Common myeloid progenitor, CD34-positive (primary cell): ENCODE results near the gene RINL.

Source experiments
- CTCF ChIA-PET: fragments of 350-600 bp; sonication (Branson Sonifier 250); formaldehyde crosslinking; loops from one replicate; lab custom pipeline; 2021; ENCODE audit warnings: antibody characterized with exemption; lab: Charles Lee
- POLR2A ChIA-PET: fragments of 350-600 bp; sonication (Branson Sonifier 250); formaldehyde crosslinking; loops from one replicate; lab custom pipeline; 2021; ENCODE audit warnings: antibody characterized with exemption; lab: Charles Lee
- DNase-seq, 3 donors: peaks; one replicate each; pipeline versions ENCODE4 v3.0.0 to v3.0.0-alpha.2; 2013
- H3K27ac ChIP-seq, 2 experiments: 1 replicate in 1 of 2; 2 replicates in 1 of 2; pipeline ENCODE4 v1.7.0; 2013; ENCODE audit warnings: inconsistent platforms in 2 of 2, low read length in 2 of 2, mild to moderate bottlenecking in 2 of 2, low read depth in 1 of 2, moderate library complexity in 1 of 2; ENCODE audit not compliant: severe bottlenecking in 2 of 2, insufficient read depth in 1 of 2, poor library complexity in 1 of 2
- H3K27me3 ChIP-seq, 5 experiments: replicated peaks in 2 of 5; 1 replicate in 3 of 5; 2 replicates in 2 of 5; pipeline versions ENCODE4 v1.6.1 to v1.7.0; 2013; ENCODE audit warnings: low read length in 4 of 5, mild to moderate bottlenecking in 2 of 5, moderate library complexity in 2 of 5, inconsistent platforms in 1 of 5; ENCODE audit not compliant: insufficient read depth in 5 of 5, control insufficient read depth in 4 of 5
- H3K36me3 ChIP-seq, 4 experiments: 1 replicate in 2 of 4; 2 replicates in 2 of 4; pipeline versions ENCODE4 v1.6.1 to v1.7.0; 2013; ENCODE audit warnings: low read length in 3 of 4, control low read depth in 1 of 4, mild to moderate bottlenecking in 1 of 4; ENCODE audit not compliant: control insufficient read depth in 4 of 4, insufficient read depth in 4 of 4
- H3K4me1 ChIP-seq, 4 experiments: 1 replicate in 3 of 4; 2 replicates in 1 of 4; pipeline versions ENCODE4 v1.6.1 to v1.7.1; 2013; ENCODE audit warnings: low read length in 3 of 4, mild to moderate bottlenecking in 3 of 4, control low read depth in 1 of 4, inconsistent platforms in 1 of 4, moderate library complexity in 1 of 4; ENCODE audit not compliant: control insufficient read depth in 4 of 4, insufficient read depth in 4 of 4; ENCODE audit errors: control extremely low read depth in 1 of 4
- H3K4me3 ChIP-seq, 7 experiments: 1 replicate in 4 of 7; 2 replicates in 3 of 7; pipeline versions ENCODE4 v1.5.1 to v1.7.0; 2013; ENCODE audit warnings: mild to moderate bottlenecking in 7 of 7, low read length in 6 of 7, moderate library complexity in 6 of 7, inconsistent platforms in 2 of 7, low read depth in 2 of 7, control low read depth in 1 of 7; ENCODE audit not compliant: insufficient read depth in 4 of 7, control insufficient read depth in 1 of 7; ENCODE audit errors: extremely low read depth in 1 of 7
- H3K9me3 ChIP-seq, 5 experiments: 1 replicate in 4 of 5; 2 replicates in 1 of 5; pipeline versions ENCODE4 v1.6.1 to v1.7.1; 2013; ENCODE audit warnings: low read length in 4 of 5, mild to moderate bottlenecking in 2 of 5, inconsistent platforms in 1 of 5, low read depth in 1 of 5, moderate library complexity in 1 of 5; ENCODE audit not compliant: control insufficient read depth in 4 of 5, insufficient read depth in 2 of 5; ENCODE audit errors: control extremely low read depth in 1 of 5
- WGBS: methylation state at CpG from one replicate; pipeline ENCODE4 v1.1.5; 2013; ENCODE audit not compliant: insufficient coverage; 5-methylcytosine and 5-hydroxymethylcytosine counted together

Gene RINL

DNA sequence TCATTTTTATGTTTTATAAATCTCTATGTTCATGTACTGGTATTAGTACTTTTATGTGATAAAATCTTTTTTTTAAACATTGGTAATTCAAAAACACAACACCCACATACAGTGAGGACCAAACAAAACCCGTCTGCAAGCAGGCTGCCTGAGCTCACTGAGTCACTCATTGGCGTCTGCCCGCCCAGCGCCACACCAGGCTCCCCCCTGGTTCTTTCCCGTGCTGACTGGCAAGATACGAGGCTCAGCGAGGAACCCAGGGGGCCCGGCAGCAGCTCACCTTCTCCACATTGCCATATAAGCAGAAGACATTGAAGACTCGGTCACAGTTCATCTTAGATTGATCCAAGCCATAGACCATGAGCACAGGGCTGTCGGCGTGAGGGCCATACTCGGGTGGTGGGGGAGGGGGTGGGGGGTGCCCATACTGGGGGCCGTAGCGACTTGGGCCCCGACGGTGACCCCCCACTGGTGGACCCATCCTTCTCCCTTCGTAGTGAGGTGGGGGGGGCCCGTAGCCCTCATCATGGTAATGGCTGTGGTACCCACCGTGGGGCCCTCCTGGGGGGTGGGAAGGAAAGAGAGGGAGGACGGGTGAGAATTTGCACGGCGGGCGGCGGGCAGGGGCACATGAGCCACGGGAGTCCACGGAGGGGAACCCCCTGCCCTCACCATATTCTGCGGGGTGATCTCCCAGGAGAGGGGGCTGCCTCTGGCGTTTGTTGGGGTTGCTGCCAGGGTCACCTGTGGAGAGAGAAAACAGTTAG is 38.1 kb downstream of the RINL start:
- H3K27me3 ChIP-seq: no peaks in the 10 kb centered on the region
- CTCF ChIA-PET: interaction anchor here (1.2 to 1.4 kb wide), 2 partner anchors 9 to 66 kb away, joined by 3 to 4 read pairs; partner anchors contain the start of genes ECH1 and LGALS7
- no peaks in the 10 kb centered on the region for H3K9me3 ChIP-seq
- POLR2A ChIA-PET: interaction anchor here (0.6 kb wide), 1 partner anchor 9 kb away, joined by 3 read pairs; no protein-coding TSS in a partner anchor
- peaks cover 34 to 96% (median 83%) of the 10 kb centered on the region in 4 experiments for H3K36me3 ChIP-seq
- H3K27ac ChIP-seq: no peak overlapping the region
- 94% methylated on average over 12 of the region's 28 CpGs for WGBS
- DNase-seq: peak in 1 of 3 donors; percentile 20
- H3K4me1 ChIP-seq: no peaks in the 10 kb centered on the region
- H3K4me3 ChIP-seq: no peak overlapping the region

DNA sequence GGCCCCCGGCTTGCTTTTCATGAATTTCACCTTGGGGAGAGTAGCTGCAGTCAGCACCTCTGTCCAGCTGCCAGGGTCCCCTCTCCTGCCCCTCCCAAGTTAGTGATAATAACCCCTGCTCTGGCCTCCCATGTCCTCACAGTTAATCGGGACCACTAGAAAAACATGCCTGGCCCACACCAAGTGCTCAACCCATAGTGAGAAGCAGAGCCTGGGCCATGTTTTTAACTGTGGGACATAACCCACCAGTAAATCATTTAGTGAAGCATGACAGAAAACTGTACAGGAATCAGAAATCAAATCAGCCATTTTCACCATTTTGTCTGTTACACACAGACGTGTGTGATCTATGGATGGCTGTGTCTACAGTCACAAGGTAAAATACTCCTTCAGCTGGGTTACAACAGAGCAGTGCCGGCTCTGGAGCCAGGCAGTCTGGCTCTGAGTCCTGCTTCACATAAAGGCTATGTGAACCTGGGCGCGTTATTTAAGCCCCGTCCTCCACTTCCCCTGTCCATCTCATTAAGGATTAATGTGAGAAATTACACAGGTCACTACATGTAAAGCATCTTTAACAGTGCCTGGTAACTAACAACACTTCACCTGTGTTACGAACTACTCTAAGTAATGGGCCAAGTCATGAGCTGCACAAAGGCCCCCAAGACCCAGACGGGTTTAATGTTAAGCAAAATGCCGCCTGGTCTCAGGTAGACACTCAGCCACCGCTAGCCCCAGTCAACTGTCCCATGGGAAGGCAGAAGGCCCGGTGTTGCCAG is 38.9 kb downstream of the RINL start:
- ChIA-PET CTCF (interaction anchor here (1.4 kb wide), 1 partner anchor 65 kb away, joined by 3 read pairs; the partner anchor contains the start of gene LGALS7), POLR2A (interaction anchor here (1.2 to 1.8 kb wide), 3 partner anchors 10 to 70 kb away, joined by 3 to 6 read pairs (median 3); partner anchors contain the start of gene HNRNPL)
- 91% methylated on average over 4 of the region's 12 CpGs for WGBS
- Histone ChIP-seq H3K4me1 (no peaks in the 10 kb centered on the region), H3K9me3 (no peaks in the 10 kb centered on the region), H3K4me3 (no peak overlapping the region), H3K27me3 (no peaks in the 10 kb centered on the region), H3K36me3 (peaks cover 29 to 87% (median 75%) of the 10 kb centered on the region in 4 experiments), H3K27ac (no peak overlapping the region)
- DNase-seq: no peak

DNA sequence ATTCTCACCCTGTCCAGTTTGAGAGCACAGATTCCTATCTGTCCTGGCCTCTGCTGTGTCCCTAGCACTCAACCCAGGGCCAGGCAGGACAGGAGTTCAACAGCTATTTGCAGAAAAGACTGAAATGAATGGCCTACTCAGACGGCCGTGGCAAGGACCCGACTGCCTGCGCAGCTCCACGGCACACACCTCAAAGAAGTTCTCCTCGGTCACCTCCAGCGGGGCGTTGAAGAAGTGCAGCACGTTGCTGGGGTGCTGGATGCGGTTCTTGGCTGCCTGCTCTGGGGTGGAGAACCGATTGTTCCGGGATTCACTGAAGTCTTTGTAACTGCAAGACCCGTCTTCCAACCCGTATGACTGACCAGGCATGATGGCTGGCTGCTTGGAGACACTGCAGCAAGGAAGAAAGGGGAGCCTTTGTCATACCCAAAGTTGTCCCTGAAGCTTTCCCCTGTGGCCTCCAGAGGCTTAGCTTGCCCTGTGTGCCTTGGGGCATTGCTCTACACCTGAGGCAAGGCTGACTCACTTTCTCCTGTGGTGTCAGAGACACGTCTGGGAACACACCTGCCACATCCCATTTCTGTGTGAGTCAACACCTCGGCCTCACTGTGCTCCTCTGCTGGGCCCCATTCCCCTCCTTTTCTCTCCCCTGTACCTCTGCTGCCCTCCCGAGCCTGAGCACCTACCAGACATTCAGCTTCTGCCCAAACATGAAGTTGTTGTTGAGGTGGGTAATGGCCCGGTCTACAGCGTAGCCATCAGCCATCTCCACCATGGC is 39.7 kb downstream of the RINL start:
- Histone ChIP-seq H3K4me3 (no peak overlapping the region), H3K9me3 (no peaks in the 10 kb centered on the region), H3K27me3 (no peaks in the 10 kb centered on the region), H3K4me1 (no peaks in the 10 kb centered on the region), H3K36me3 (peaks cover 23 to 80% (median 67%) of the 10 kb centered on the region in 4 experiments), H3K27ac (no peak overlapping the region)
- WGBS: 93% methylated on average over 11 of the region's 19 CpGs
- CTCF ChIA-PET: interaction anchor here (1.0 kb wide), 1 partner anchor 11 kb away, joined by 3 read pairs; no protein-coding TSS in a partner anchor
- POLR2A ChIA-PET: interaction anchor here (0.6 to 1.8 kb wide), 5 partner anchors 11 to 69 kb away, joined by 3 to 6 read pairs (median 3); partner anchors contain the start of gene HNRNPL
- DNase-seq: no peak

DNA sequence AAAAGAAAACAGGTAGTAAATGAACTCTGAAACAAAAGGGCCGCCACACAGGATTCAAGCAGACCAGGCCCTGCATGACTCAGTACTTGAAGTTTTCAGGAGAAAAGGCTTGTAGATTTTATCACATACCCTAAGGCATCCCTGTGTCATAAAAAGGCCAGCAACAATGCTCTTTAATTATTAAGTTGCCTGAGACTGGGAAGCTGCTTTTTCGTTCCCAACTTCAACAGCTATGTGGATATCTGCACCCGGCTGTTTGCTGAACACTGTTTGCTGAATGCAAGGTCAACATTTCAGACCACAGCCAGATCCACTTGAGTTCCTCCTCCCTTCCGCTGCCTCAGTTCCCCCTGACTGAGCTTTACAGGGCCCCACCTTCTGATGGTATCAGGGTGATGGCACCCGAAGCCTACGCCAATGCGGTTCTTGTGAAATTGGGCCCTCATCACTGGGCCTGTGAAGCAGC is 40.4 kb downstream of the RINL start:
- H3K27me3 ChIP-seq: no peaks in the 10 kb centered on the region
- no peak for DNase-seq
- H3K27ac ChIP-seq: no peak overlapping the region
- no peaks in the 10 kb centered on the region for H3K4me1 ChIP-seq
- ChIA-PET POLR2A (interaction anchor here (0.6 to 1.8 kb wide), 5 partner anchors 12 to 68 kb away, joined by 3 to 6 read pairs (median 3); partner anchors contain the start of gene HNRNPL), CTCF (interaction anchor here (1.0 kb wide), 1 partner anchor 12 kb away, joined by 3 read pairs; no protein-coding TSS in a partner anchor)
- H3K9me3 ChIP-seq: no peaks in the 10 kb centered on the region
- WGBS: 96% methylated on average over 7 of the region's 7 CpGs
- H3K36me3 ChIP-seq: peaks cover 23 to 73% (median 61%) of the 10 kb centered on the region in 4 experiments
- no peak overlapping the region for H3K4me3 ChIP-seq

DNA sequence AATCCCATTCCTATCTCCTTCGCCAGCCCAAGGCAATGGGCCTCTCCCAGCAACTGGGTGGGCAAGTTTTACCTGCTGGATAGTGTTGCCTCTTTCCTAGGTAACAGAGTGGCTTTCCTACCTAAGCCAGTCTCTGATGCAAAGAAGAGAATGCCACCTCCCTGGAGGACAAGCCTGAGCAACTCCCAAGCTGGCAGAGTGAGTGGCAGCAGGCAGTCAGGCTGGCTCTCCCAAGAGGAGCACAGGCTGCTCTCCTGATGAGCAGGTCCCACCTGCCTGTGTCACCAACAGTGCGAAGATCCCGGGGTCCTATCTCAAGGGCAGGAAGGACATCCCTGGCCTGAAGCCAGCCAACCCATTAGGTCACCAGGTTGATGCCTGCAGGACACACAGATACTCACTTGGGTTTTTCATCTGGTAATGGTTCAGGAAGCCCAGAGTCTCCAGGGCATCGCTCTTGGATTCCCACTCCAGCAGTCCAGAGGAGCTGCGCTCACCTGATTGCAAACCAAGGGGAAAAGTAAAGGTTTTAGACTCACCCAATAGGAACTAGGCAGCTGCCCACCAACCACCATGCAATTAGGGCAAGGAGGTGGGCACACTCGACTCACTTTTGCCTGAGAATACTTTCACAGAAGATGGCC is 41.0 kb downstream of the RINL start:
- Histone ChIP-seq H3K27me3 (no peaks in the 10 kb centered on the region), H3K4me1 (peaks cover under 1 to 4% (median 3%) of the 10 kb centered on the region in 4 experiments), H3K27ac (no peak overlapping the region), H3K36me3 (peaks cover 23 to 67% (median 55%) of the 10 kb centered on the region in 4 experiments), H3K4me3 (no peak overlapping the region), H3K9me3 (no peaks in the 10 kb centered on the region)
- CTCF ChIA-PET: interaction anchor here (1.0 kb wide), 1 partner anchor 12 kb away, joined by 3 read pairs; no protein-coding TSS in a partner anchor
- no peak for DNase-seq
- POLR2A ChIA-PET: interaction anchor here (0.6 to 1.8 kb wide), 3 partner anchors 12 to 40 kb away, joined by 3 to 6 read pairs (median 3); partner anchors contain the start of gene HNRNPL
- WGBS: 94% methylated on average over 5 of the region's 6 CpGs
